Vagina (tissue), 2 donors: ENCODE measurements around the gene ARID4B.

ENCODE experiments used
- CTCF ChIP-seq, 3 experiments: fragments of 450-650 bp in 2 of 3; fragments of 200-600 bp in 1 of 3; sonication (generic) in 1 of 3; IDR thresholded peaks; one replicate each; pipeline ENCODE4 v1.5.1; 2017 to 2019; ENCODE audit warnings: antibody characterized with exemption in 3 of 3, mild to moderate bottlenecking in 2 of 3, moderate library complexity in 2 of 3
- POLR2AphosphoS5 ChIP-seq, 2 donors: sonication (generic); formaldehyde crosslinking; IDR thresholded peaks; one replicate each; pipeline ENCODE4 v1.9.0; 2017; ENCODE audit warnings: antibody characterized with exemption in 2 of 2, mild to moderate bottlenecking in 2 of 2, low read depth in 1 of 2; ENCODE audit not compliant: insufficient read depth in 1 of 2

- no peak for TF ChIP-seq CTCF (IDR thresholded peaks at IDR 0.05)
- TF ChIP-seq POLR2AphosphoS5 (IDR thresholded peaks at IDR 0.05; ENCODE audit: insufficient read depth in 1 of 2, low read depth in 1 of 2) = no peak
Observed at GRCh38 chr1:235275836-235276235, 52.1 kb downstream of the ARID4B start.
